Measurements from ENCODE around the gene GRAP. TPM values are rescaled to one million over a fixed set of nuclear protein-coding genes. Genes with fewer than 3 reads are reported as not detected.
"Not testable (repeated sequence)": the region's sequence is repeated elsewhere in the genome, so short reads cannot be mapped to it uniquely, and the experiment has no call there.

The GRAP gene
- total RNA-seq, 4 donors from 2014 or later: 3.0 to 85.0 (median 3.2) TPM

DNA sequence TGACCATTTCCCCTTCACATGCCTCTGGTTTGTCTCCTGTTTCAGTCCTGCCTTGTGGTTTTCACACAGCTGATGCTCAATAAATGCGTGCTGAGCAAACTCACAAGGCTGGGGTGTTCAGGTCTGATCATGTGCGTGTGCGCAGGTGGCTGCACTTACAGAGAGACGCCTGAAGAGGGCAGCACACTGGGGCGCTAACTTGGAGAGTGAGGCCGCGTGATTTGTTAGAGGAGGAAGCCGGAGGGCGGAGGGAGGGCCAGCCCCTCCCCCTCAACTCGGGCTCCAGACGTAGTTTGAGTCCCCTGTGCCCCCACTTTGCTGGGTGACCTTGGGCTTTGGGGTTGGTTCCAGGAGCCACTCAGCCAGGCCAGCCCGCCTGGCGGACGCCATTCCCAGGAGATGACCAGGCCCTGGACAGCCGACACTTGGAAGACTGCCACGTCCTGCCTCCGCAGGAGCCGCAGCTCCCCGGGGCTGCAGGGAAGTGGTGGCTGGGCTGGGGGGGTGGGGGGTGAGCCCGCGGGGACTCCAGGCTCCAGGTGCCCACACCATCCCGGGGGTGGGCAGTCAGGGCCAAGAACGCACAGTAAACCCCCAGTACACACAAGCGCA is 14.3 kb downstream of the GRAP start:
- not testable (repeated sequence) for H3K27me3 ChIP-seq, H3K36me3 ChIP-seq, H3K9me3 ChIP-seq, H3K4me3 ChIP-seq, H3K27ac ChIP-seq, H3K4me1 ChIP-seq, DNase-seq

DNA sequence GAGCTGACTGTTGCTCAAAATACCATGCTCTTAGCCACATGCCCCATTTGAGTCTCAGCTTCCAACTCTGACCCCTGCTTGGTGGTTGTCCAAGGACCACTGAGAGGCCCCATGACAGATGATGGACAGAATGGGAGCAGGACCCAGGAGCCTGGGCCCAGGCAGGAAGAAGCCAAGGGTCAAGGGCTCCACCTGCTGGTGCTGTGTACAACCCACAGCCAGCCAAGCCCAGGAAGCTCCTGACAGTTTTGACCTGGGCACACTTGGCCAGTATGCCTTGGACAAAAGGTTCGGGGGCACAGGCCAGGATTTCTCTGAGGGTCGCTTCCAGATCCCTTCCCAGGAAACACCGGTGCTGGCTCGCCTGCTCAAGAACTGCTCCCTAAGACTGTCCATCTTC is 15.0 kb downstream of the GRAP start:
- peak in 2 of 3 donors; percentile 52 to 84 for DNase-seq
- not testable (repeated sequence) for H3K27ac ChIP-seq, H3K9me3 ChIP-seq, H3K36me3 ChIP-seq, H3K4me1 ChIP-seq, H3K4me3 ChIP-seq, H3K27me3 ChIP-seq
- TF ChIP-seq, protein P1, sequence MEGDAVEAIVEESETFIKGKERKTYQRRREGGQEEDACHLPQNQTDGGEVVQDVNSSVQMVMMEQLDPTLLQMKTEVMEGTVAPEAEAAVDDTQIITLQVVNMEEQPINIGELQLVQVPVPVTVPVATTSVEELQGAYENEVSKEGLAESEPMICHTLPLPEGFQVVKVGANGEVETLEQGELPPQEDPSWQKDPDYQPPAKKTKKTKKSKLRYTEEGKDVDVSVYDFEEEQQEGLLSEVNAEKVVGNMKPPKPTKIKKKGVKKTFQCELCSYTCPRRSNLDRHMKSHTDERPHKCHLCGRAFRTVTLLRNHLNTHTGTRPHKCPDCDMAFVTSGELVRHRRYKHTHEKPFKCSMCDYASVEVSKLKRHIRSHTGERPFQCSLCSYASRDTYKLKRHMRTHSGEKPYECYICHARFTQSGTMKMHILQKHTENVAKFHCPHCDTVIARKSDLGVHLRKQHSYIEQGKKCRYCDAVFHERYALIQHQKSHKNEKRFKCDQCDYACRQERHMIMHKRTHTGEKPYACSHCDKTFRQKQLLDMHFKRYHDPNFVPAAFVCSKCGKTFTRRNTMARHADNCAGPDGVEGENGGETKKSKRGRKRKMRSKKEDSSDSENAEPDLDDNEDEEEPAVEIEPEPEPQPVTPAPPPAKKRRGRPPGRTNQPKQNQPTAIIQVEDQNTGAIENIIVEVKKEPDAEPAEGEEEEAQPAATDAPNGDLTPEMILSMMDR (IDR thresholded peaks at IDR 0.05): peak in 1 of 6 experiments; percentile 32

DNA sequence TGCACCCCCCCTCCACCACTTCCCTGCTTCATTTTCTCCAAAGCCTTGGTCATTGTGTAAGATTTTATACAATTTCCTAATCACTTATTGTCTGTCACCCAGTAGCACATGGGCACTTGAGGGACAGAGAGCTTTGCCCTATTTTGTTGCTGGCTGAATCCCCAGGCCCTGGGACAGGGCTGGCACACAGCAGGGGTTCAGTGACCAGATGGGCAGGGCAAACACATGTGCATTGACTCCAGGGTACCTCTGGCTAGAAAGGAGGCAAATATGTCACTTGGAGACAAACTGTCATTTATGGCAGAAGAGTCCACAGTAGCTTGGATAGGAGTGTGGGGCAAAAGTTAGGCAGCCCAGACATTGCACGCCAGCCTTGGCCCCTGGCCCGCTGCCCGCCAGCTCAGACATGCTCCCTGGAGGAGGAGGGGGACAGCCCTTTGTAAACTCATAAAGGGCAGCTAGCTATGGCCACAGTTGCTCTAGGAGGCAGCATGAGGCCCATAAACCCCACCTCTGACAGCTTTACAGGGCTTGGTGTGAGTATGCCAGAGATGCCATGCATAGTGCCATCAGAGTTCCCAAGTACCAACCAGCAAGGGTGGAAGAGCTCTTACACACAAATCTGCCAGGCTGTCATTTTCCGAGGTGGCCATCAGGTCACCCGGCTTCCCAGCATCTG is 15.8 kb downstream of the GRAP start:
- H3K4me1 ChIP-seq, H3K36me3 ChIP-seq, H3K27me3 ChIP-seq, DNase-seq, H3K27ac ChIP-seq, H3K9me3 ChIP-seq, H3K4me3 ChIP-seq: not testable (repeated sequence)

DNA sequence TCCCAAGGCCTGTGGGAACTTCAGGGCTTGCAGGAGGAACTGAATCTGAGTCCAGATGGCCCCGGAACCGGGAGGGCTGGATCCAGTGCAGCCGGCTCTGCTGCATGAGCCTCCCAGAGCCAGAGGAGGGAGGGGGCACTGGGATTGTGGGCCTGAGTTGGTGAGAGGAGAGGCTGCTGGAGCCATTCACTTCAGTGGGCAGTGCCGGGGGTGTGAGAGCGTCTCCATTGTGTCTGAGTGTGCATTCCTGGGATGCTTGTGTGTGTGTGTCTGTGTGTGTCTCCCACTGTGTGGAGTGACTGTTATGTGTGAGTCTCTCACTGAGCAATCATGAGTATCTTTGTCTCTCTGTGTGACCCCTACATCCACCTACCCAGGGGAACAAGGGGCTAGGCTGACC is 17.0 kb downstream of the GRAP start:
- DNase-seq, H3K27ac ChIP-seq, H3K9me3 ChIP-seq, H3K4me3 ChIP-seq, H3K4me1 ChIP-seq, H3K36me3 ChIP-seq, H3K27me3 ChIP-seq: not testable (repeated sequence)

DNA sequence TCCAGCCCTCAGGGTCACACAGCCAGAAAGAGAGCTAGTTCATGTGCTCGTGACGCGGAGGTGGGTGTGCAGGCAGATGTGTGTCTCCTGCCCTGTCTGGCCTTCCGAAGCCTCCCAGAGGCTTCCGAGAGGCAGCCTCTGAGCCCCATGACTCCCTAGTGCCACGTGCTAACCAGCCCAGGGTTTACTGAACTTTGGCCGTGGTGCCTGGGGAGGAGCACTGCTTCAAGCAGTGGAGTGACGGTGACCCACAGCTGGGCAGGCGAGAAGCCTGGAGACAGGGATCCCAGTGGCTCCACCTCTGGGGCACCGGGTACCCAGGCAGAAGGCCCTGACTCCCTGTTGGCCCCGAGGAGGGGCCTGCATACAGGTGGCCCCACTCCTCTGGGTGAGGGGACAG is 18.1 kb downstream of the GRAP start:
- H3K4me1 ChIP-seq, H3K4me3 ChIP-seq, H3K27ac ChIP-seq, H3K9me3 ChIP-seq, H3K27me3 ChIP-seq, DNase-seq, H3K36me3 ChIP-seq: not testable (repeated sequence)

DNA sequence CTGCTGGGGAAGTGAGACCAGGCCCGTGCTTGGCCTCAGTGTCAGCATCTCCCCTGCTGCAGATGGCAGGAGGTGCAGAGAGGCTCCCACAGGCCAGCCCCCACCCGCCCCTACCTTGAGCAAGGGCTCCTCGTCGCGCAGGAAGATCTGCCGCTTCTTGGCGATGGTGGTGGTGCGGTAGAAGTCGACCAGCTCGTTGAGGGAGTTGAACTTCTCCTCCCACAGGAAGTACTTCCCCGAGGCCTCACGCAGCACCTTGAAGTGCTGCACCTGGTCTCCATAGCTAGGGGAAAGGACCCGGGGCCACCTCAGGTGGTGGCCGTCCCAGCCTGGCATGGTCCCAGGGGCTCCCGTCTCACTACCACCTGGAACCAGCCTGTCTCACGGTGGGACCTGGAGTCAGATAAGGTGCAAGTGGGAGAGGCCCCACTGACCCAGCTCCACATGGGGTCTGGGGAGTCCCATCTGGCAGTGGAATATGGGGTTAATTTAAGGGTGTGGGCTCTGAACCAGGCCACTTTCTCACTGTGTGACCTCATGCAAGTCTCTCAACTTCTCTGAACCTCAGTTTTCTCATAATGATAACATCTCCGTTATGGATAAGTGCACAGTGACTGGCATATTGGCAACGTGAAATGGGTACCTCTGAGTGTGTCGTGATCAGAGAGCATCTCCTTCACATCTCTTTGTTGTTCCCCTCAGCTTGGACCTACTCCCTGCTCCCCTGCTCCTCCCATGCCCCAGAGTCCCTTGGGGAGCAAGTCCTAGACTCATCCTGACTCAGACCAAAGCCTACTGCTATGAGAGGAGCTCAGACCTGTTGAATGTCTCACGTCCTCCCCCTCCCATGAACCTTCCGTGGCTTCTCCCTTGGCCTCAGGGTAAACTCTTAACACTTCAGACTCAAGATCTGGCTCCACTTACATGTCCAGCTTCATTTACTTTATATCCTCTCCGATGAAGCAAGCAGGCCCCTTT is 22.4 kb downstream of the GRAP start:
- no peak overlapping the region for H3K4me3 ChIP-seq
- no peaks in the 10 kb centered on the region for H3K27me3 ChIP-seq
- H3K36me3 ChIP-seq: no peaks in the 10 kb centered on the region
- no peaks in the 10 kb centered on the region for H3K9me3 ChIP-seq
- H3K27ac ChIP-seq: no peak overlapping the region
- H3K4me1 ChIP-seq: no peaks in the 10 kb centered on the region
- TF ChIP-seq, protein P1 (IDR thresholded peaks at IDR 0.05): no peak
- no peak for TF ChIP-seq POLR2A (IDR thresholded peaks at IDR 0.05)
- DNase-seq: no peak

DNA sequence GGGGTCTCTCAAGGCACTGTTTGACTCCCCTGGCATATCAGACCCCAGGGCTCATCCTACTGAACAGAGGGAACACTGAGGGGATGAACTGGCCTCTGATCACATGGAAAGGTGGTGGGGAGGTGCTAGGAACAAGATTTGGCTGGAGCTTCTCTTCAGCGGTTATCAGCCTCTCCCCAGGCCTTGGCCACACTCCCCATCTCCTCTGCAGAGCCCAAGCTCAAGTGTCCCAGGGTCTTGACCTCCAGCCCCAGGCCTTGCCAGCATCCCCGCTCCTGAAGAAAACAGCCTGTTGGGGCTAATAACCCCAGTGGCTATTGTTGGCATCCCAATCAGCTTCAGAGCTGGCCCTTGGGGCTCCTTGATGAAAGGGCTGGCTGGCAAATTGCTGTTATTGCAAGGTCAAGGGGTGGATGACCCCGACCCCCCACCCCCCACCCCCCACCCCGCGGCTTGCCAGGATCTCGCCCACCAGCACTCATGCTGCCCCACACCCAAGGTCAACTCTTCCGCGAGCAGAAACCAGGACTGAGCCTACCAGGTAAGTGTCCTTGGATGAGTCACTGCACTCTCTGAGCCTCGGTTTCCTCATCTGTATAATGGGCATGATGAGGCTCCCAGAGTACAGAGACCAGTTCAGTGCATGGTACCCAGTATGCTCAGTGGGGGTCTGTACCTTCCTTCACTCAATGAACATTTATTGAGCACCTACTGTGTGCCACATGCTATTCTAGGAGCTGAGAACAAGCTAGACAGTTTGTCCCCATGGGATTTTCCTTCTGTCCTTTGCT is 23.4 kb downstream of the GRAP start:
- H3K27ac ChIP-seq: no peak overlapping the region
- no peak overlapping the region for H3K4me3 ChIP-seq
- no peaks in the 10 kb centered on the region for H3K4me1 ChIP-seq
- TF ChIP-seq, protein P1 (IDR thresholded peaks at IDR 0.05): no peak
- TF ChIP-seq POLR2A (IDR thresholded peaks at IDR 0.05): no peak
- no peak for DNase-seq
- no peaks in the 10 kb centered on the region for H3K36me3 ChIP-seq
- no peaks in the 10 kb centered on the region for H3K9me3 ChIP-seq
- no peaks in the 10 kb centered on the region for H3K27me3 ChIP-seq
